HG03571 (cell line): ENCODE results near the gene CDK8.

Experiments used
- ATAC-seq: cut with Tn5 transposase; IDR thresholded peaks from one replicate; pipeline ENCODE4 v1.9.1; 2021; ENCODE audit not compliant: unreplicated experiment

CDK8 gene

GRCh38 chr13:26379831-26380230 is 125.9 kb downstream of the CDK8 start:
- no peak for ATAC-seq

- no peak for ATAC-seq
These were observed 127.0 kb downstream of the CDK8 start for GRCh38 chr13:26380930-26381329.

GRCh38 chr13:26382366-26382765 is 128.4 kb downstream of the CDK8 start:
- no peak for ATAC-seq

- no peak for ATAC-seq
These were observed 128.9 kb downstream of the CDK8 start for GRCh38 chr13:26382835-26383234.

- no peak for ATAC-seq
These were observed 130.7 kb downstream of the CDK8 start for GRCh38 chr13:26384587-26384986.

- ATAC-seq: no peak
These were observed 132.1 kb downstream of the CDK8 start for GRCh38 chr13:26386026-26386425.

GRCh38 chr13:26390203-26390602 is 136.3 kb downstream of the CDK8 start:
- no peak for ATAC-seq

GRCh38 chr13:26400545-26400944 is 146.6 kb downstream of the CDK8 start:
- no peak for ATAC-seq

GRCh38 chr13:26401069-26401468 is 147.1 kb downstream of the CDK8 start:
- ATAC-seq: no peak

- ATAC-seq: no peak
These were observed 147.7 kb downstream of the CDK8 start for GRCh38 chr13:26401578-26402021.

- no peak for ATAC-seq
These were observed 152.9 kb downstream of the CDK8 start for GRCh38 chr13:26406791-26407190.

GRCh38 chr13:26411206-26411605 is 157.3 kb downstream of the CDK8 start:
- ATAC-seq: no peak

- no peak for ATAC-seq
These were observed 158.3 kb downstream of the CDK8 start for GRCh38 chr13:26412263-26412662.

GRCh38 chr13:26412936-26413716 is 159.2 kb downstream of the CDK8 start:
- no peak for ATAC-seq

GRCh38 chr13:26420282-26420960 is 166.5 kb downstream of the CDK8 start:
- no peak for ATAC-seq

- ATAC-seq: no peak
These were observed 168.1 kb downstream of the CDK8 start for GRCh38 chr13:26422036-26422435.

GRCh38 chr13:26423629-26424028 is 169.7 kb downstream of the CDK8 start:
- ATAC-seq: no peak

GRCh38 chr13:26424181-26424580 is 170.3 kb downstream of the CDK8 start:
- ATAC-seq: no peak

- no peak for ATAC-seq
These were observed 171.8 kb downstream of the CDK8 start for GRCh38 chr13:26425443-26426358.

GRCh38 chr13:26433776-26434175 is 179.8 kb downstream of the CDK8 start:
- no peak for ATAC-seq

GRCh38 chr13:26435171-26435570 is 181.2 kb downstream of the CDK8 start:
- no peak for ATAC-seq
